Measurements from ENCODE around the gene PDE4B.

The PDE4B gene

GRCh38 chr1:66242646-66243547 lies 450.2 kb downstream of the PDE4B start:
- H3K4me2 ChIP-seq (ENCODE audit: low read length): no peak overlapping the region
- H2AK5ac ChIP-seq (ENCODE audit: low read length): no peak overlapping the region
- H4K8ac ChIP-seq (ENCODE audit: low read depth, low read length): no peak overlapping the region
- H2BK120ac ChIP-seq (ENCODE audit: low read depth, low read length): no peak overlapping the region
- H3K27ac ChIP-seq (ENCODE audit: low read depth, low read length): no peak overlapping the region
- no peaks in the 10 kb centered on the region for H3K36me3 ChIP-seq (ENCODE audit: control insufficient read depth, insufficient read depth, low read length)
- H3K79me2 ChIP-seq (ENCODE audit: control insufficient read depth, insufficient read depth, low read length): no peaks in the 10 kb centered on the region
- H3K18ac ChIP-seq (ENCODE audit: low read length): no peak overlapping the region
- no peaks in the 10 kb centered on the region for H3K4me1 ChIP-seq (ENCODE audit: control insufficient read depth, low read depth, low read length)
- no CpG with 5 or more reads among the region's 6 CpGs for WGBS (ENCODE audit: extremely low coverage, insufficient coverage, low lambda C conversion rate)
- peak; percentile 86 for DNase-seq
- no peak overlapping the region for H3K56ac ChIP-seq (ENCODE audit: low read length)
- H2BK15ac ChIP-seq (replicated peaks; ENCODE audit: low read depth): no peak overlapping the region
- no peak overlapping the region for H3K4ac ChIP-seq (ENCODE audit: low read depth, low read length)
- no peaks in the 10 kb centered on the region for H3K79me1 ChIP-seq (ENCODE audit: low read length)
- H3K4me3 ChIP-seq (ENCODE audit: low read length): no peak overlapping the region
- no peaks in the 10 kb centered on the region for H3K27me3 ChIP-seq (ENCODE audit: insufficient read depth, low read length, poor library complexity)
- no peak overlapping the region for H2BK5ac ChIP-seq (ENCODE audit: low read length)
- H3K9ac ChIP-seq (ENCODE audit: low read length): no peak overlapping the region
- no peak overlapping the region for H3K23ac ChIP-seq (ENCODE audit: low read length)
- no peak overlapping the region for H4K5ac ChIP-seq (ENCODE audit: low read length)

DNA sequence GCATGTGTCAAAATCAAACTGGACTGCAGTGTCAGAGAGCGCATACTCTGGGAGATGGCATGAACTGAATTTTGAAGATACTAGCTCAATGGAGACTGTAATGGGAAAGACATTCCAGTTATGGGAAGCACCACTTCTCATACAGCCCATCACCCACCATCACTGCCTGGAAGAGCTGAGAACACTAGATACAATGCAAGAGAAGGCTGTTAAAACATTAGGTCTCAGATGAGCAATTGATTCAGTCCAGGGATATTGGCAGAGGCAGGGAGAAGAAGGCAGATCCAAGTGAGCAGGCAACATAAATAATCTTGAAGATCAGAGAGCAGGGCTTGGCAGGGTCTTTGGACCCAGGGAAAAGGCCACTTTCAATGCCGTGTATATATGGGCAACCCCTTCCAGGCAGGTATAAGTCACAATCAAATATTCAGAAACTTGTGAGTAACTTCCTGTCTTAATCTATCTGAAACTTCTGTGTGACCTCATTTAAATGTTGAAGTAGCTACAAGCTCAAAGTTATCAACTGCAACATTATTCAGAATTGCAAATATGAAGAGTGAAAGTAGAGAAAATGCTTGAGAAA lies 450.9 kb downstream of the PDE4B start:
- Histone ChIP-seq H2BK15ac (replicated peaks; ENCODE audit: low read depth) (no peak overlapping the region), H4K5ac (ENCODE audit: low read length) (no peak overlapping the region), H2BK120ac (ENCODE audit: low read depth, low read length) (no peak overlapping the region), H3K23ac (ENCODE audit: low read length) (no peak overlapping the region), H3K27ac (ENCODE audit: low read depth, low read length) (no peak overlapping the region), H3K4me2 (ENCODE audit: low read length) (no peak overlapping the region), H3K27me3 (ENCODE audit: insufficient read depth, low read length, poor library complexity) (no peaks in the 10 kb centered on the region), H2AK5ac (ENCODE audit: low read length) (no peak overlapping the region), H4K8ac (ENCODE audit: low read depth, low read length) (no peak overlapping the region), H3K4ac (ENCODE audit: low read depth, low read length) (no peak overlapping the region), H3K4me1 (ENCODE audit: control insufficient read depth, low read depth, low read length) (no peaks in the 10 kb centered on the region), H3K18ac (ENCODE audit: low read length) (no peak overlapping the region), H3K9ac (ENCODE audit: low read length) (no peak overlapping the region), H3K36me3 (ENCODE audit: control insufficient read depth, insufficient read depth, low read length) (no peaks in the 10 kb centered on the region), H3K56ac (ENCODE audit: low read length) (no peak overlapping the region), H3K79me1 (ENCODE audit: low read length) (no peaks in the 10 kb centered on the region), H3K79me2 (ENCODE audit: control insufficient read depth, insufficient read depth, low read length) (no peaks in the 10 kb centered on the region), H3K4me3 (ENCODE audit: low read length) (no peak overlapping the region), H2BK5ac (ENCODE audit: low read length) (no peak overlapping the region)
- no CpG with 5 or more reads among the region's 2 CpGs for WGBS (ENCODE audit: extremely low coverage, insufficient coverage, low lambda C conversion rate)
- no peak for DNase-seq

DNA sequence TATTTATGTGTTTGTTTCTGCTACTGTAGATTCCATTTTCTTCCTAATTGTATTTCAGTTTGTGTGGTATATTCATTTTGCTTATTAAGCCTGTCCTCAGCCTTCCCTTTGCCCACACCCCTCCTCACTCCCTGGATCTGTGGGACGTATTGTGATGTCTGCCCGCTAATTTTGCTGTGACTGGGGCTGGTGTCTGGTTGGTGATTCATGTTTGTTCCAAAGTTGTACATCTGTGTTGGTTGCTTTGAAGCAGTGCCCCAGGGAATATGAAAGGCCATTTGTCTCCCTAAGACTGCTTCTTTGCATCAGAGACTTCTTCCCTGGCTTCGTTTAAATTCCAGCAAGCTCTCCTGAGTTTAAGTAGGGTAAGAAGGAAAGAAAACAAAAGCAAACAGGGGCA lies 451.7 kb downstream of the PDE4B start:
- Histone ChIP-seq H2BK15ac (replicated peaks; ENCODE audit: low read depth) (no peak overlapping the region), H3K18ac (ENCODE audit: low read length) (no peak overlapping the region), H2BK120ac (ENCODE audit: low read depth, low read length) (no peak overlapping the region), H3K27me3 (ENCODE audit: insufficient read depth, low read length, poor library complexity) (no peaks in the 10 kb centered on the region), H3K23ac (ENCODE audit: low read length) (no peak overlapping the region), H2AK5ac (ENCODE audit: low read length) (no peak overlapping the region), H2BK5ac (ENCODE audit: low read length) (no peak overlapping the region), H3K36me3 (ENCODE audit: control insufficient read depth, insufficient read depth, low read length) (no peaks in the 10 kb centered on the region), H3K79me2 (ENCODE audit: control insufficient read depth, insufficient read depth, low read length) (no peaks in the 10 kb centered on the region), H3K79me1 (ENCODE audit: low read length) (no peaks in the 10 kb centered on the region), H4K8ac (ENCODE audit: low read depth, low read length) (no peak overlapping the region), H3K4me1 (ENCODE audit: control insufficient read depth, low read depth, low read length) (peaks cover 3% of the 10 kb centered on the region), H3K4me2 (ENCODE audit: low read length) (no peak overlapping the region), H3K9ac (ENCODE audit: low read length) (no peak overlapping the region), H3K27ac (ENCODE audit: low read depth, low read length) (no peak overlapping the region), H3K56ac (ENCODE audit: low read length) (no peak overlapping the region), H3K4ac (ENCODE audit: low read depth, low read length) (no peak overlapping the region), H4K5ac (ENCODE audit: low read length) (no peak overlapping the region), H3K4me3 (ENCODE audit: low read length) (no peak overlapping the region)
- WGBS (ENCODE audit: extremely low coverage, insufficient coverage, low lambda C conversion rate): no CpG with 5 or more reads among the region's 3 CpGs
- DNase-seq: no peak

DNA sequence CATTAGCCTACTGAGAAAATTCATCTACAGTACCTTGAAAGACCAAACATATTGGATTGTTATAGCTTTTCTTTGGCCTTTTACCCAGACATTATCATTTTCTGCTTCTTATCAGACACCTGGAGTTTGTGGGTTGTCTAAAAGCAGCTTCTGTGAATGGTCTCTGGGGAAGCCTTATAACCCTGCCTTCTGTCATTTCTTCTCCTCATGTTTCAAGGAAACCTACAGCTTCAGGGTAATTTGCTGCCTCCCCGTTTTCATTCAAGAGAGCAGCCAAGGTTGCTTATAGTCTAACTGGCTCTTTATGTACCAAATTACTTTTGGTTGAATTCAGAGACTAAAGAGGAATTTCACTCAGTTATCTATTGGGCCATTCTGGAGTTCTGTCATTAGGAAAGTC lies 453.0 kb downstream of the PDE4B start:
- H3K4me2 ChIP-seq (ENCODE audit: low read length): no peak overlapping the region
- H2AK5ac ChIP-seq (ENCODE audit: low read length): no peak overlapping the region
- no peak overlapping the region for H3K4ac ChIP-seq (ENCODE audit: low read depth, low read length)
- no CpG with 5 or more reads among the region's 1 CpG for WGBS (ENCODE audit: extremely low coverage, insufficient coverage, low lambda C conversion rate)
- H3K4me3 ChIP-seq (ENCODE audit: low read length): no peak overlapping the region
- no peak overlapping the region for H4K5ac ChIP-seq (ENCODE audit: low read length)
- no peaks in the 10 kb centered on the region for H3K79me1 ChIP-seq (ENCODE audit: low read length)
- peaks cover 3% of the 10 kb centered on the region for H3K4me1 ChIP-seq (ENCODE audit: control insufficient read depth, low read depth, low read length)
- H3K79me2 ChIP-seq (ENCODE audit: control insufficient read depth, insufficient read depth, low read length): no peaks in the 10 kb centered on the region
- H3K23ac ChIP-seq (ENCODE audit: low read length): no peak overlapping the region
- no peak overlapping the region for H3K18ac ChIP-seq (ENCODE audit: low read length)
- H3K9ac ChIP-seq (ENCODE audit: low read length): no peak overlapping the region
- no peak overlapping the region for H2BK120ac ChIP-seq (ENCODE audit: low read depth, low read length)
- no peak overlapping the region for H2BK15ac ChIP-seq (replicated peaks; ENCODE audit: low read depth)
- no peak overlapping the region for H4K8ac ChIP-seq (ENCODE audit: low read depth, low read length)
- H3K56ac ChIP-seq (ENCODE audit: low read length): no peak overlapping the region
- H3K36me3 ChIP-seq (ENCODE audit: control insufficient read depth, insufficient read depth, low read length): no peaks in the 10 kb centered on the region
- DNase-seq: no peak
- H3K27me3 ChIP-seq (ENCODE audit: insufficient read depth, low read length, poor library complexity): no peaks in the 10 kb centered on the region
- H3K27ac ChIP-seq (ENCODE audit: low read depth, low read length): no peak overlapping the region
- no peak overlapping the region for H2BK5ac ChIP-seq (ENCODE audit: low read length)

DNA sequence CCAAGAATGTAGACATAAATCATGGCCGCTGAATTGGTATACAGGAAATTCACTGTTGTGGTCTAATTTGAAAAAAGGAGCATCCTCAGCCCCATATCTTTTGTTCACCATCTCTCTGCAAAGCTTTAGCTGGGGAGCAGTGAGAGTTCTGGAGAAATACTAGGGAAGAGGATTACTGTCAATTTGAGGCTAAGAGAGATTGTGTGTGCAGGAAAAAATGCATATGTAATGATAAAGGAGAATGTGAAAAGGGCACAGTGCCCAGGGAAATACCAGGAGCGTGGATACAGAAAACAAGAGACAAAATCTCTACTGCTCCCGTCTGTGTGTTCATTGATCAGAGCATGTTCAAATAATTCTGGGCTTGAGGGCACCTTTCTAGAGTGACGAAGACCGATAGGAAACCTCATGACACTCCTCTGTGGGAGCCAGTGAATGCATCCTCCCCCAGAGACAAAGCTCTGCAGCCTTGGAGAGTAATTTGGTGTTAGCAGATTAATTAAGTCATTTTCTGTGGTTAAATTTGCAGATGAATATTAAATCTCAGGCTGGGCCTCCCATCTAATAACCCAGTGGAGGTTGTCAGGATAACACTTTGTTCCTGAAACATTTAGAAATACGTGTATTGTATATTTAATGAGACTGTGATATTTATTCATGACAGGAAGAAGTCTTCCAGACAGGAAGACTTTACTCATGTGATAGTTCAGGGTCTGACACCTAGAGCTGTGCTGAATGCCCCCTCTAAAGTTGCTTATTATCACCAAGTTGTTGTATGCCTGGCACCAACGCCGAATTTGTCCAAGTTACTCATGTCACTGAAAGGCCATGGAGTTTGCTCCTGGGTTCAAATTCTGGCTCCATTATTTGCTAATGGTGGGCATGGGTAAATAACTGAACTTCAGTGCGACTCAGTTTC lies 453.9 kb downstream of the PDE4B start:
- Histone ChIP-seq H3K18ac (ENCODE audit: low read length) (no peak overlapping the region), H2BK5ac (ENCODE audit: low read length) (no peak overlapping the region), H2BK120ac (ENCODE audit: low read depth, low read length) (peak overlapping the region; percentile 23), H4K8ac (ENCODE audit: low read depth, low read length) (no peak overlapping the region), H3K23ac (ENCODE audit: low read length) (no peak overlapping the region), H3K4me3 (ENCODE audit: low read length) (no peak overlapping the region), H3K4me2 (ENCODE audit: low read length) (no peak overlapping the region), H3K56ac (ENCODE audit: low read length) (no peak overlapping the region), H2AK5ac (ENCODE audit: low read length) (no peak overlapping the region), H3K4me1 (ENCODE audit: control insufficient read depth, low read depth, low read length) (peaks cover 3% of the 10 kb centered on the region), H3K27ac (ENCODE audit: low read depth, low read length) (no peak overlapping the region), H3K36me3 (ENCODE audit: control insufficient read depth, insufficient read depth, low read length) (no peaks in the 10 kb centered on the region), H4K5ac (ENCODE audit: low read length) (no peak overlapping the region), H3K79me2 (ENCODE audit: control insufficient read depth, insufficient read depth, low read length) (no peaks in the 10 kb centered on the region), H3K79me1 (ENCODE audit: low read length) (no peaks in the 10 kb centered on the region), H2BK15ac (replicated peaks; ENCODE audit: low read depth) (no peak overlapping the region), H3K9ac (ENCODE audit: low read length) (no peak overlapping the region), H3K27me3 (ENCODE audit: insufficient read depth, low read length, poor library complexity) (no peaks in the 10 kb centered on the region), H3K4ac (ENCODE audit: low read depth, low read length) (no peak overlapping the region)
- no peak for DNase-seq
- no CpG with 5 or more reads among the region's 9 CpGs for WGBS (ENCODE audit: extremely low coverage, insufficient coverage, low lambda C conversion rate)

Data from mesendoderm (in vitro differentiated cells).